Endometrial microvascular endothelial cells (primary cell): ENCODE results near the gene SCN5A. TPM values are rescaled to one million over a fixed set of nuclear protein-coding genes. Genes with fewer than 3 reads are reported as not detected.

Experiments used
- in situ Hi-C: cut with HindIII; loops from 2 replicates; pipeline ENCODE4 v1.10.0; 2017; ENCODE audit warnings: low sequenced_read_pairs, low pct_unique_long_range_greater_than_20kb; ENCODE audit errors: inconsistent ontology term
- total RNA-seq: library from RNA; depleted of rRNA; stranded (reverse); fragments of >200 nt; gene quantifications from one replicate; pipeline ENCODE4 v1.2.3, GENCODE V29; 2015; ENCODE audit errors: inconsistent ontology term

SCN5A gene
- total RNA-seq, 1 donor from 2014 or later: 2.4 TPM

- in situ Hi-C loops: no loop called here
These were observed 40.5 kb downstream of the SCN5A start for GRCh38 chr3:38608961-38609360.

- in situ Hi-C loops: no loop called here
These were observed 41.3 kb downstream of the SCN5A start for GRCh38 chr3:38608086-38608775.

GRCh38 chr3:38606561-38606960 is 42.9 kb downstream of the SCN5A start:
- in situ Hi-C loops: no loop called here

- in situ Hi-C loops: no loop called here
These were observed 43.5 kb downstream of the SCN5A start for GRCh38 chr3:38605981-38606380.

GRCh38 chr3:38604246-38604645 is 45.2 kb downstream of the SCN5A start:
- in situ Hi-C loops: no loop called here

GRCh38 chr3:38603731-38604131 is 45.8 kb downstream of the SCN5A start:
- in situ Hi-C loops: no loop called here

- in situ Hi-C loops: no loop called here
These were observed 46.8 kb downstream of the SCN5A start for GRCh38 chr3:38602576-38603250.

- in situ Hi-C loops: no loop called here
These were observed 47.4 kb downstream of the SCN5A start for GRCh38 chr3:38601956-38602550.

GRCh38 chr3:38600551-38600950 is 48.9 kb downstream of the SCN5A start:
- in situ Hi-C loops: no loop called here

- in situ Hi-C loops: no loop called here
These were observed 49.6 kb downstream of the SCN5A start for GRCh38 chr3:38599886-38600285.

GRCh38 chr3:38598791-38599190 is 50.7 kb downstream of the SCN5A start:
- in situ Hi-C loops: no loop called here

GRCh38 chr3:38597502-38598060 is 51.9 kb downstream of the SCN5A start:
- in situ Hi-C loops: no loop called here

- in situ Hi-C loops: no loop called here
These were observed 54.1 kb downstream of the SCN5A start for GRCh38 chr3:38595393-38595792.

- in situ Hi-C loops: no loop called here
These were observed 59.0 kb downstream of the SCN5A start for GRCh38 chr3:38590521-38590920.

GRCh38 chr3:38588995-38589937 is 60.2 kb downstream of the SCN5A start:
- in situ Hi-C loops: no loop called here

- in situ Hi-C loops: no loop called here
These were observed 61.0 kb downstream of the SCN5A start for GRCh38 chr3:38588371-38588971.

- in situ Hi-C loops: no loop called here
These were observed 61.8 kb downstream of the SCN5A start for GRCh38 chr3:38587548-38588131.
